Esophagus mucosa (tissue), 1 donor: ENCODE data around the gene RWDD2A. TPM values are rescaled to one million over a fixed set of nuclear protein-coding genes. Genes with fewer than 3 reads are reported as not detected.
A peak's percentile ranks its signal among the peaks of the same experiment; 100 is the strongest.

Experiments
- ATAC-seq: fragments of 200-7000 bp; cut with Tn5 transposase; one replicate; pipeline ENCODE4 v1.9.1; 2020
- total RNA-seq: library from RNA; stranded (reverse); gene quantifications from one replicate; pipeline ENCODE4 v1.2.4, GENCODE V29; 2023
- donor health status: DM: yes; HTN: yes; CAD: no.

Gene RWDD2A
- total RNA-seq, 1 donor from 2014 or later: 0.84 TPM

GRCh38 chr6:83199173-83199862 lies 6.2 kb downstream of the RWDD2A start:
- no peak for ATAC-seq

GRCh38 chr6:83199863-83200225 lies 6.7 kb downstream of the RWDD2A start:
- ATAC-seq: peak; percentile 69

- no peak for ATAC-seq
Measured at GRCh38 chr6:83202031-83202430, 8.9 kb downstream of the RWDD2A start.

- peak; percentile 80 for ATAC-seq
Measured at GRCh38 chr6:83215131-83216047, 22.2 kb downstream of the RWDD2A start.

- no peak for ATAC-seq
Measured at GRCh38 chr6:83216806-83217205, 23.6 kb downstream of the RWDD2A start.

GRCh38 chr6:83218646-83219045 lies 25.5 kb downstream of the RWDD2A start:
- no peak for ATAC-seq

GRCh38 chr6:83220121-83220520 lies 27.0 kb downstream of the RWDD2A start:
- no peak for ATAC-seq

GRCh38 chr6:83221276-83221675 lies 28.1 kb downstream of the RWDD2A start:
- no peak for ATAC-seq

- ATAC-seq: no peak
Measured at GRCh38 chr6:83221889-83222479, 28.8 kb downstream of the RWDD2A start.

GRCh38 chr6:83226517-83226916 lies 33.4 kb downstream of the RWDD2A start:
- no peak for ATAC-seq

GRCh38 chr6:83231146-83231545 lies 38.0 kb downstream of the RWDD2A start:
- ATAC-seq: no peak

GRCh38 chr6:83247471-83247870 lies 54.3 kb downstream of the RWDD2A start:
- no peak for ATAC-seq

Other genes starting within 250 kb of the RWDD2A start
- 3.3 TPM for gene UBE3D, start 127.5 kb upstream of the RWDD2A start, total RNA-seq
- 16.3 TPM for gene DOP1A, start 125.7 kb upstream of the RWDD2A start, total RNA-seq
- gene PGM3, start 92 bp upstream of the RWDD2A start, total RNA-seq: 17.4 TPM
- 32.4 TPM for gene ME1, start 237.7 kb downstream of the RWDD2A start, total RNA-seq